ENCODE measurements around the gene LCK. TPM values are rescaled to one million over a fixed set of nuclear protein-coding genes. Genes with fewer than 3 reads are reported as not detected.

The LCK gene
- total and polyA plus RNA-seq, 10 of the 15 experiments (the other 5 are each of a cell fraction or from before 2014, with no cell fraction given) = 31.5 to 173 (median 119) TPM

DNA sequence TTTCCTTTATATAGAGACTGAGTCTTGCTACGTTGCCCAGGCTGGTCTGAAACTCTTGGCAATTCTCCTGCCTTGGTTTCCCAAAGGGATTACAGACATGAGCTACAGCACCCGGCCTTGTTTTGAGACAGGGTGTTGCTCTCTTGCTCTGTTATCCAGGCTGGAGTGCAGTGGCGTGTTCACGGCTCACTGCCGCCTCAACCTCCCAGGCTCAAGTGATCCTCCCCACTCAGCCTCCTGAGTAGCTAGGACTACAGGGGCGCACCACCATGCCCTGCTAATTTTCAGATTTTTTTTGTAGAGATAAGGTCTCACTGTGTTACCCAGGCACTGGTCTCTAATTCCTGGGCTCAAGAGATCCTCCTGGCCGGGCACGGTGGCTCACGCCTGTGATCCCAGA, 14.8 kb downstream of the LCK start:
- in situ Hi-C loops (cut with MboI) = no loop called here
- SMC1A ChIA-PET (ENCODE audit: uncharacterized antibody, unreplicated experiment) = interaction anchor here (1.4 to 1.9 kb wide), 2 partner anchors 17 to 25 kb away, joined by 3 to 5 read pairs; no protein-coding TSS in a partner anchor
- no peak for TF ChIP-seq CBX5 (IDR thresholded peaks at IDR 0.05; ENCODE audit: low read depth)
- TF ChIP-seq IKZF1 (conservative IDR thresholded peaks at IDR 0.05) = no peak
- no peak for TF ChIP-seq E2F8 (IDR thresholded peaks at IDR 0.05; ENCODE audit: low read depth, partially characterized antibody)
- TF ChIP-seq, protein P1, sequence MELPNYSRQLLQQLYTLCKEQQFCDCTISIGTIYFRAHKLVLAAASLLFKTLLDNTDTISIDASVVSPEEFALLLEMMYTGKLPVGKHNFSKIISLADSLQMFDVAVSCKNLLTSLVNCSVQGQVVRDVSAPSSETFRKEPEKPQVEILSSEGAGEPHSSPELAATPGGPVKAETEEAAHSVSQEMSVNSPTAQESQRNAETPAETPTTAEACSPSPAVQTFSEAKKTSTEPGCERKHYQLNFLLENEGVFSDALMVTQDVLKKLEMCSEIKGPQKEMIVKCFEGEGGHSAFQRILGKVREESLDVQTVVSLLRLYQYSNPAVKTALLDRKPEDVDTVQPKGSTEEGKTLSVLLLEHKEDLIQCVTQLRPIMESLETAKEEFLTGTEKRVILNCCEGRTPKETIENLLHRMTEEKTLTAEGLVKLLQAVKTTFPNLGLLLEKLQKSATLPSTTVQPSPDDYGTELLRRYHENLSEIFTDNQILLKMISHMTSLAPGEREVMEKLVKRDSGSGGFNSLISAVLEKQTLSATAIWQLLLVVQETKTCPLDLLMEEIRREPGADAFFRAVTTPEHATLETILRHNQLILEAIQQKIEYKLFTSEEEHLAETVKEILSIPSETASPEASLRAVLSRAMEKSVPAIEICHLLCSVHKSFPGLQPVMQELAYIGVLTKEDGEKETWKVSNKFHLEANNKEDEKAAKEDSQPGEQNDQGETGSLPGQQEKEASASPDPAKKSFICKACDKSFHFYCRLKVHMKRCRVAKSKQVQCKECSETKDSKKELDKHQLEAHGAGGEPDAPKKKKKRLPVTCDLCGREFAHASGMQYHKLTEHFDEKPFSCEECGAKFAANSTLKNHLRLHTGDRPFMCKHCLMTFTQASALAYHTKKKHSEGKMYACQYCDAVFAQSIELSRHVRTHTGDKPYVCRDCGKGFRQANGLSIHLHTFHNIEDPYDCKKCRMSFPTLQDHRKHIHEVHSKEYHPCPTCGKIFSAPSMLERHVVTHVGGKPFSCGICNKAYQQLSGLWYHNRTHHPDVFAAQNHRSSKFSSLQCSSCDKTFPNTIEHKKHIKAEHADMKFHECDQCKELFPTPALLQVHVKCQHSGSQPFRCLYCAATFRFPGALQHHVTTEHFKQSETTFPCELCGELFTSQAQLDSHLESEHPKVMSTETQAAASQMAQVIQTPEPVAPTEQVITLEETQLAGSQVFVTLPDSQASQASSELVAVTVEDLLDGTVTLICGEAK (IDR thresholded peaks at IDR 0.05; ENCODE audit: borderline replicate concordance) = no peak
- TF ChIP-seq WRNIP1 (IDR thresholded peaks at IDR 0.05; ENCODE audit: borderline replicate concordance, low read depth, low read length) = no peak
- TF ChIP-seq KAT2A (conservative IDR thresholded peaks at IDR 0.05; ENCODE audit: control insufficient read depth, low read depth, low read length) = no peak
- TF ChIP-seq MLLT1 (IDR thresholded peaks at IDR 0.05) = no peak
- no peak for TF ChIP-seq IRF4 (IDR thresholded peaks at IDR 0.05; ENCODE audit: low read depth, low read length)
- no peak for TF ChIP-seq BRCA1 (IDR thresholded peaks at IDR 0.05; ENCODE audit: low read depth, low read length)
- TF ChIP-seq REST (IDR thresholded peaks at IDR 0.05; ENCODE audit: low read depth, low read length) = no peak
- no peak for TF ChIP-seq SP1 (IDR thresholded peaks at IDR 0.05; ENCODE audit: low read depth, low read length)
- TF ChIP-seq LARP7 (IDR thresholded peaks at IDR 0.05) = no peak
- TF ChIP-seq SIX5 (IDR thresholded peaks at IDR 0.05; ENCODE audit: low read depth, low read length, severe bottlenecking) = no peak

More for the DNA sequence above, 14.8 kb downstream of the LCK start:
- Histone ChIP-seq H3K9me3 (replicated peaks; ENCODE audit: control insufficient read depth, insufficient read depth, low read length) (no peaks in the 10 kb centered on the region; the same call in 2 of the 3 replicates), H4K20me1 (ENCODE audit: control insufficient read depth, insufficient read depth) (no peaks in the 10 kb centered on the region), H3K9ac (ENCODE audit: control insufficient read depth, insufficient read depth, low read length) (no peak overlapping the region), H3K4me2 (ENCODE audit: control insufficient read depth, insufficient read depth) (no peak overlapping the region), H3K4me3 (no peak overlapping the region), H3K4me1 (ENCODE audit: control insufficient read depth, insufficient read depth, low read length) (peaks cover 27% of the 10 kb centered on the region), H2AFZ (ENCODE audit: control insufficient read depth, low read depth, low read length) (no peak overlapping the region), H3K79me2 (ENCODE audit: control insufficient read depth, insufficient read depth, low read length) (peaks cover 20% of the 10 kb centered on the region), H3K27ac (ENCODE audit: control insufficient read depth, insufficient read depth) (no peak overlapping the region), H3K36me3 (ENCODE audit: control insufficient read depth in 2 of 2, insufficient read depth in 2 of 2, low read length in 1 of 2) (peaks cover 0 to 5% of the 10 kb centered on the region in 2 experiments; a peak in 1 of 4 replicates), H3K27me3 (replicated peaks in 1 of 2; ENCODE audit: control insufficient read depth in 2 of 2, insufficient read depth in 2 of 2, low read length in 1 of 2) (no peaks in the 10 kb centered on the region)
- POLR2A ChIA-PET = interaction anchor here (0.6 to 2.0 kb wide), 4 partner anchors 10 to 261 kb away, joined by 3 to 5 read pairs (median 3); partner anchors contain the start of gene LCK
- FAIRE-seq (no peak), DNase-seq (ENCODE audit: low read depth, low spot score) (no peak), ATAC-seq (no peak)
- RAD21 ChIA-PET (ENCODE audit: unreplicated experiment) = no interaction called here
- 94% methylated on average over 9 of the region's 9 CpGs for WGBS (ENCODE audit: insufficient coverage, insufficient replicate concordance, low lambda C conversion rate, missing lambda C conversion rate)
- no TSS peak for BruUV-seq (replicated peaks)
- intact Hi-C loops (cut with micrococcal nuclease; ENCODE audit: unreplicated experiment) = no loop called here
- CTCF ChIA-PET = interaction anchor here (1.0 to 1.8 kb wide), 2 partner anchors 17 to 51 kb away, joined by 4 to 8 read pairs; no protein-coding TSS in a partner anchor
